Measurements from ENCODE around the gene PALM3.
"Not testable (repeated sequence)": the region's sequence is repeated elsewhere in the genome, so short reads cannot be mapped to it uniquely, and the experiment has no call there.

PALM3 gene

GRCh38 chr19:14061081-14061749 lies 661 bp downstream of the PALM3 start:
- FAIRE-seq: no peak

DNA sequence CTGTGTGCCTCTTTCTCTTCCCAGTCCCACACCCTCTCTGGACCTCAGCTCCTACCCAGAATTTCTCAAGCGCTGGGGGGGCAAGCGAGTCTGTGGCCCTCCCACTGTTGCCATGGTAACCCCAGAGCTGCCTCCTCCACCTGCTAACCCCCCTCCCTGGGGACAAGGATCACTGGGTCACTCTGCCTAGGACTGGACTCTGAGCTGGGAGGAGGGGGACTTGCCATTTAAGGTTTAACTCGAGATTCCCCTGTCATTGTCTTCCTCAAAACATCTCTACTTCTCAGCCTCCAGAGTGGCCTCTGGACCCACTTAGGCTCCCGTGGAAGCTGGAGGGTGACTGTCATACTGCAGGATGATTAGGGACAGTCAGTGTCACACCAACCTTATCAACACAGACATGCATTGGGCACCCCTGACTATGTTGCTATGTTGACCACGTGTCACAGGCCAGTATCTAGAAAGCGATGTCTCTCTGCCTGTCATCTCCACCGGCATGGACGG lies 2.2 kb downstream of the PALM3 start:
- no peak for DNase-seq (ENCODE audit: insufficient read length, low spot score)
- FAIRE-seq: no peak

More at GRCh38 chr19:14061081-14061749, 661 bp downstream of the PALM3 start:
- no peak for DNase-seq (ENCODE audit: insufficient read length, low spot score)

GRCh38 chr19:14059093-14059480 lies 2.8 kb downstream of the PALM3 start:
- no peak for FAIRE-seq

GRCh38 chr19:14058182-14059092 lies 3.4 kb downstream of the PALM3 start:
- DNase-seq (ENCODE audit: insufficient read length, low spot score): no peak
- FAIRE-seq: no peak

More at GRCh38 chr19:14059093-14059480, 2.8 kb downstream of the PALM3 start:
- peak; percentile 62 for DNase-seq (ENCODE audit: insufficient read length, low spot score)

- DNase-seq (ENCODE audit: insufficient read length, low spot score) (no peak), FAIRE-seq (no peak)
These were observed 5.0 kb downstream of the PALM3 start for GRCh38 chr19:14056741-14057356.

GRCh38 chr19:14056069-14056666 lies 5.7 kb downstream of the PALM3 start:
- DNase-seq (ENCODE audit: insufficient read length, low spot score) (no peak), FAIRE-seq (no peak)

- no peak for DNase-seq (ENCODE audit: insufficient read length, low spot score)
These were observed 6.5 kb downstream of the PALM3 start for GRCh38 chr19:14055396-14055795.

GRCh38 chr19:14054721-14055120 lies 7.2 kb downstream of the PALM3 start:
- no peak for FAIRE-seq
- no peak for DNase-seq (ENCODE audit: insufficient read length, low spot score)

More at GRCh38 chr19:14055396-14055795, 6.5 kb downstream of the PALM3 start:
- FAIRE-seq: no peak

DNA sequence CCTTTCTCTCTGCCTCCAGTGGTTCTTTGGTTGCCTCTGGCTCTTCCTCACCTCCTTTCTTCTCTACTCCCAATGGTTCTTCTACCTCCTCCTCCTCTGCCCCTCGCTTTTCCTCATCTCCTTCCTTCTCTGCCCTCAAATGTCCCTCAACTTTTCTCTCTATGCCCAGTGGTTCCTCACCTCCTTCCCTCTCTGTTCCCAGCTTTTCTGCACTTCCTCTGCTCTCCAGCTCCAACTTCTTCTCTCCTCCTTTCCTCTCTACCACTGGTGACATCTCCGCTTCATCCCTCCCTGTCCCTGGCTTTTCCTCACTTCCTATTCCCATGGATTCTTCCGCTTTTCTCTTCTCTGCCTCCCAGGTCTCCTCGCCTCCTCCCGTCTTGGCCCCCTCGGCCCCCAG lies 7.8 kb downstream of the PALM3 start:
- no peak for FAIRE-seq

DNA sequence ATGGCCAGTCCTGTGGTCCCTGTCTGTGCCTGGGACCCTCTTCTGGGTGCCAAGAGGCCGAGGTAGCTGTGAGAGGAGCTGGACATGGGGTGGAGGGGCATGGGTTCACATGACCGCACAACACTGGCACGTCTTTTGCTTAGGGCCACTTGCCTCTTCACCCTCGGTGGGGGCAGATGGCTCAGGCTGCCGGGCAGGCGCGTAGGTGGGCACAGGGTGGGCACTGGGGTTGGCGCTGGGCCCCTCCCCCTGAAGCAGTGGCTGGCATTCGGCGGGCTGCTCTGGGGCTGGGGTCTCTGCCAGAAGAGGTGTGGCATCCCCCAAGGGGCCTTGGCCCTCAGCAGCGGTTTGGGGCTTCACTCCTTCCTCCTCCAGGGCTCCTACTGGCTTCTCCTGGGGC lies 8.4 kb downstream of the PALM3 start:
- no peak for FAIRE-seq
- DNase-seq (ENCODE audit: insufficient read length, low spot score): no peak

More for the DNA sequence above, 7.8 kb downstream of the PALM3 start:
- DNase-seq (ENCODE audit: insufficient read length, low spot score): no peak

GRCh38 chr19:14053032-14053431 lies 8.8 kb downstream of the PALM3 start:
- FAIRE-seq: no peak

GRCh38 chr19:14052470-14052869 lies 9.4 kb downstream of the PALM3 start:
- FAIRE-seq (no peak), DNase-seq (ENCODE audit: insufficient read length, low spot score) (no peak)

More at GRCh38 chr19:14053032-14053431, 8.8 kb downstream of the PALM3 start:
- DNase-seq (ENCODE audit: insufficient read length, low spot score): no peak

GRCh38 chr19:14051980-14052379 lies 9.9 kb downstream of the PALM3 start:
- DNase-seq (ENCODE audit: insufficient read length, low spot score): no peak
- no peak for FAIRE-seq

GRCh38 chr19:14050961-14051360 lies 10.9 kb downstream of the PALM3 start:
- not testable (repeated sequence) for FAIRE-seq; DNase-seq (ENCODE audit: insufficient read length, low spot score)

DNA sequence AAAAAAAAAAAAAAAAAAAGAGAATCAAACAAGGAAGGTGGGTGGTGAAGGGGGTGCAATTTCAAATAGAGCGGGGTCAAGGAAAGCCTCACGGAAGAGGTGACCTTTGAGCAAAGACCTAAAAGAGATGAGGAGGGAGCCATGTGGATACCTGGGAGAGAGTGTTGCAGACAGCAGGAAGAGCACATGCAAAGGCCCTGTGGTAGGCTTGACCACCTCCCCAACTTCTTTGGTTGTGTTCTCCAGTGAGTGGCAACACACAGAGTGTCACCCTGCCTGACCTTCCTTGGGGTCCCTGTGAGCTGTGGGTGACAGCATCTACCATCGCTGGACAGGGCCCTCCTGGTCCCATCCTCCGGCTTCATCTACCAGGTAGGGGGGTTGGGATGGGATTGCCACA lies 11.4 kb downstream of the PALM3 start:
- no peak for FAIRE-seq
- no peak for DNase-seq (ENCODE audit: insufficient read length, low spot score)

DNA sequence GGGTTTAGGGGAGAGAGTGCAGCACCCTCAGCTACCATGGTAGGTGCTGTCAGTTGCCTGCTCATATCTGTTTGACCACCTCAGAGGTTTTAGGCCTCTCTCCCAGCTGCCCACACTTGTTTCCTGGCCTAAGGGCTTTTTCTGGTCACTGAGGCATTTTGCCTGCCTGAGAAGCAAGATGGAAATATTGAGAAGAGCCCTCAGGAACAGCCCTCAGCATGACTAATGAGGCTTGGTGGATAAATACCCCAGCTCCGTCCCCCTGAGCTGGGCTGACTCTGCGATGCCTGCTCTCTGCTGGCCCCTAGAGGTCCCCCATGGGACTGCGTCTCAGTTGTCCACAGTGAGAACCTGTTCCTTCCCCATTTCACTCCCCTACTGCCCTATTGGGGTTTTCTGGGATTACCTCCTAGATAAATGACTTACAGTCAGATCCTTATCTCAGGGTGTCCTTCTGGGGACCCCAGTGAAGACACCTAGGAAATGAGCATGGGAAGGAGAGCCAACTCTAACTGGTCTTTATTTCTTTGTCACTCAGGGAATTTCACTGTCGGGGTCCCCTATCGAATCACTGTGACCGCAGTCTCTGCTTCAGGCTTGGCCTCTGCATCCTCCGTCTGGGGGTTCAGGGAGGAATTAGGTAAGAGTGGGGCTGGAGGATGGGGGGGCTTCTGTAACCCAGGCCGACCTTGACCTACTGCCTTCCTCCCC lies 13.3 kb downstream of the PALM3 start:
- FAIRE-seq (peak; percentile 53), DNase-seq (ENCODE audit: insufficient read length, low spot score) (peak; percentile 75)

GRCh38 chr19:14047866-14048265 lies 14.0 kb downstream of the PALM3 start:
- DNase-seq (ENCODE audit: insufficient read length, low spot score); FAIRE-seq: not testable (repeated sequence)

DNA sequence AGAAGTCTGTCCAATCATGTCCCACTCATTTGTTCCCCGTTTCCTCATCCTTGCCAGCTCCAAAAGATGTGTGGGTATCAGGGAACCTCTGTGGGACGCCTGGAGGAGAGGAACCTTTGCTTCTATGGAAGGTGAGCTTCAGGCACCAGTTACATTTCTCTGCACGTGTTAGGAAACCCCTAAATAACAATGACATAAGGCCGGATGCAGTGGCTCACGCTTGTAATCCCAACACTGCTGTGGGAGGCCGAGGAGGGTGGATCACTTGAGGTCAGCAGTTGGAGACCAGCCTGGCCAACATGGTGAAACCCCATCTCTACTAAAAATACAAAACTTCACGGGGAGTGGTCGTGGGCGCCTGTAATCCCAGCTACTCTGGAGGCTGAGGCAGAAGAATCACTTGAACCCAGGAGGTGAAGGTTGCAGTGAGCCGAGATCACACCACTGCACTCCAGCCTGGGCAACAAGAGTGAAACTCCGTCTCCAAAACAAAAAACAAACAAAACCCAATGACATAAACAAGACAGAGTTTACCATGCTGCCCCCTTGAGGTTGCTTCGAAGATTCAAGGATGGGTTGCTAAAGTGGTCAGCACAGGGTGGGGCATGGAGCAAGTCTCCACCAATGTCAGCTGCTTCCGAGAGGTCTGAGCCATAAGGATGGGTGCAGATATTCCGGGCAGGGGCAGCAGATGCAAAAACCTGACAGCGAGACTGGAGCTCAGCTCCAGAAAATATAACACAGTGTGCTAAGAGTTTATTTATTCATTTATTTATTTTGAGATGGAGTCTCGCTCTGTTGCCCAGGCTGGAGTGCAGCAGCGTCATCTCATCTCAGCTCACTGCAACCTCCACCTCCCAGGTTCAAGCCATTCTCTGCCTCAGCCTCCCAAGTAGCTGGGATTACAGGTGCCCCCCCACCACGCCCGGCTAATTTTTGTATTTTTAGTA lies 18.9 kb downstream of the PALM3 start:
- FAIRE-seq: peak; percentile 93
- DNase-seq (ENCODE audit: insufficient read length, low spot score): not testable (repeated sequence)

GRCh38 chr19:14039181-14039580 lies 22.7 kb downstream of the PALM3 start:
- FAIRE-seq (no peak), DNase-seq (ENCODE audit: insufficient read length, low spot score) (no peak)

Data from GM19239 (cell line).